ENCODE results near the gene SYCE1L. TPM values are rescaled to one million over a fixed set of nuclear protein-coding genes. Genes with fewer than 3 reads are reported as not detected.

Gene SYCE1L
- total RNA-seq, 1 experiment from 2014 or later: not detected

- no peak overlapping the region for H3K27ac ChIP-seq (ENCODE audit: low read depth, low read length, poor library complexity, severe bottlenecking)
- H3K36me3 ChIP-seq (ENCODE audit: insufficient read depth, low read length, poor library complexity, severe bottlenecking): no peaks in the 10 kb centered on the region
- BruUV-seq (replicated peaks): no TSS peak
- no peaks in the 10 kb centered on the region for H3K9me3 ChIP-seq (ENCODE audit: low read depth, low read length, poor library complexity, severe bottlenecking)
- CTCF ChIA-PET: no interaction called here
- DNase-seq (ENCODE audit: low spot score): no peak
- TF ChIP-seq EZH2 (IDR thresholded peaks at IDR 0.05; ENCODE audit: borderline replicate concordance, low read depth, low read length, poor library complexity, severe bottlenecking) (no peak), CTCF (conservative IDR thresholded peaks at IDR 0.05; ENCODE audit: low read depth, low read length) (no peak)
- no peaks in the 10 kb centered on the region for H3K4me1 ChIP-seq (ENCODE audit: insufficient read depth, low read length, poor library complexity, severe bottlenecking)
- H3K4me3 ChIP-seq (ENCODE audit: low read depth, low read length, poor library complexity, severe bottlenecking): no peak overlapping the region
- peaks cover 4% of the 10 kb centered on the region for H3K27me3 ChIP-seq (replicated peaks; ENCODE audit: insufficient read depth, low read depth, low read length, poor library complexity)
- POLR2A ChIA-PET (ENCODE audit: low non-redundant PET): no interaction called here
- intact Hi-C loops (cut with micrococcal nuclease; ENCODE audit: unreplicated experiment): no loop called here
These were observed 46.9 kb downstream of the SYCE1L start for GRCh38 chr16:77246150-77246549.

GRCh38 chr16:77250400-77250799 lies 51.2 kb downstream of the SYCE1L start:
- no peaks in the 10 kb centered on the region for H3K4me1 ChIP-seq (ENCODE audit: insufficient read depth, low read length, poor library complexity, severe bottlenecking)
- no TSS peak for BruUV-seq (replicated peaks)
- ChIA-PET POLR2A (ENCODE audit: low non-redundant PET) (no interaction called here), CTCF (no interaction called here)
- H3K4me3 ChIP-seq (ENCODE audit: low read depth, low read length, poor library complexity, severe bottlenecking): no peak overlapping the region
- intact Hi-C loops (cut with micrococcal nuclease; ENCODE audit: unreplicated experiment): no loop called here
- no peak for DNase-seq (ENCODE audit: low spot score)
- no peak overlapping the region for H3K27ac ChIP-seq (ENCODE audit: low read depth, low read length, poor library complexity, severe bottlenecking)
- TF ChIP-seq EZH2 (IDR thresholded peaks at IDR 0.05; ENCODE audit: borderline replicate concordance, low read depth, low read length, poor library complexity, severe bottlenecking) (no peak), CTCF (conservative IDR thresholded peaks at IDR 0.05; ENCODE audit: low read depth, low read length) (no peak)
- H3K27me3 ChIP-seq (replicated peaks; ENCODE audit: insufficient read depth, low read depth, low read length, poor library complexity): no peaks in the 10 kb centered on the region
- no peaks in the 10 kb centered on the region for H3K9me3 ChIP-seq (ENCODE audit: low read depth, low read length, poor library complexity, severe bottlenecking)
- no peaks in the 10 kb centered on the region for H3K36me3 ChIP-seq (ENCODE audit: insufficient read depth, low read length, poor library complexity, severe bottlenecking)

Other genes starting within 250 kb of the SYCE1L start
- gene MON1B, start 8.2 kb upstream of the SYCE1L start, total RNA-seq (2021): 42.9 and 44.1 TPM in 2 replicates
- not detected in 2 replicates for gene ADAMTS18, start 235.6 kb downstream of the SYCE1L start, total RNA-seq (2021)